Bronchial epithelial cell (primary cell): Measurements from ENCODE around the gene POLD1. TPM values are rescaled to one million over a fixed set of nuclear protein-coding genes. Genes with fewer than 3 reads are reported as not detected.

Experiments used
- DNase-seq: peaks from one replicate; pipeline ENCODE4 v3.0.0-alpha.2; 2010; ENCODE audit warnings: low read depth
- FAIRE-seq: peaks from 2 replicates; lab custom pipeline; 2011; peaks lifted over from hg19 to GRCh38; lab: Jason Lieb, UNC
- H3K27me3 ChIP-seq: 2 replicates; pipeline ENCODE4 v1.5.1; 2011; ENCODE audit warnings: low read length; ENCODE audit not compliant: control insufficient read depth, insufficient read depth
- H3K36me3 ChIP-seq: 2 replicates; pipeline ENCODE4 v1.5.1; 2011; ENCODE audit warnings: low read length; ENCODE audit not compliant: control insufficient read depth, insufficient read depth
- H3K4me3 ChIP-seq: 2 replicates; pipeline ENCODE4 v1.5.1; 2011; ENCODE audit warnings: mild to moderate bottlenecking, low read depth, low read length, control low read depth
- total RNA-seq: library from RNA; depleted of rRNA; stranded (reverse); fragments of >200 nt; gene quantifications from 2 replicates; pipeline ENCODE4 v1.2.1, GENCODE V29; 2014
- TF ChIP-seq, protein P1 (sequence below): IDR thresholded peaks from 2 replicates; pipeline ENCODE4 v1.5.1; 2011; ENCODE audit warnings: mild to moderate bottlenecking, moderate library complexity, low read length, control low read depth, inconsistent platforms; ENCODE audit not compliant: insufficient read depth, severe bottlenecking

Gene POLD1
- total RNA-seq, 1 donor from 2014 or later = 28.4 TPM

DNA sequence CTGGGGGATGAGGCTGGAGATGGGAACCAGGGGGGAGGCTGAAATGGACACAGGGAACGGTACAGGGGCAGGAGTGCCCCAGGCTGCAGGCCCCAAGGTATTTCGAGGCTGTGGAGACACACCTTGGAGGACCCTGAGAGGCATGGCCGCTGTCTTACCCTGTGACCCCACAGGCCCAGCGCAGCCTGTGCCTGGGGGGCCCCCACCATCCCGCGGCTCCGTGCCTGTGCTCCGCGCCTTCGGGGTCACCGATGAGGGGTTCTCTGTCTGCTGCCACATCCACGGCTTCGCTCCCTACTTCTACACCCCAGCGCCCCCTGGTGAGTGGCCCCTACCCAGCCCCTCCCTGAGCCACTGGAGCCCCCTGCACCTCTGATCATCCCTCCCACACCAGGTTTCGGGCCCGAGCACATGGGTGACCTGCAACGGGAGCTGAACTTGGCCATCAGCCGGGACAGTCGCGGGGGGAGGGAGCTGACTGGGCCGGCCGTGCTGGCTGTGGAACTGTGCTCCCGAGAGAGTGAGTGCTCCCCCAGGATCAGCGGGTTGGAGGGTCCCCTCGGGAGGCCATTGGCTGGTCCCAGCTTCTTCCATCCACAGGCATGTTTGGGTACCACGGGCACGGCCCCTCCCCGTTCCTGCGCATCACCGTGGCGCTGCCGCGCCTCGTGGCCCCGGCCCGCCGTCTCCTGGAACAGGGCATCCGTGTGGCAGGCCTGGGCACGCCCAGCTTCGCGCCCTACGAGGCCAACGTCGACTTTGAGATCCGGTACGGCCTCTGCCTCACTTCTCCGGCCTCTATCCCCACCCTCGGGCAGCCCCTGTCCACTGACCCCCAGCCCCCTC lies 17.7 kb downstream of the POLD1 start:
- DNase-seq (no peak), FAIRE-seq (no peak)
- no peak overlapping the region for H3K4me3 ChIP-seq
- TF ChIP-seq, protein P1, sequence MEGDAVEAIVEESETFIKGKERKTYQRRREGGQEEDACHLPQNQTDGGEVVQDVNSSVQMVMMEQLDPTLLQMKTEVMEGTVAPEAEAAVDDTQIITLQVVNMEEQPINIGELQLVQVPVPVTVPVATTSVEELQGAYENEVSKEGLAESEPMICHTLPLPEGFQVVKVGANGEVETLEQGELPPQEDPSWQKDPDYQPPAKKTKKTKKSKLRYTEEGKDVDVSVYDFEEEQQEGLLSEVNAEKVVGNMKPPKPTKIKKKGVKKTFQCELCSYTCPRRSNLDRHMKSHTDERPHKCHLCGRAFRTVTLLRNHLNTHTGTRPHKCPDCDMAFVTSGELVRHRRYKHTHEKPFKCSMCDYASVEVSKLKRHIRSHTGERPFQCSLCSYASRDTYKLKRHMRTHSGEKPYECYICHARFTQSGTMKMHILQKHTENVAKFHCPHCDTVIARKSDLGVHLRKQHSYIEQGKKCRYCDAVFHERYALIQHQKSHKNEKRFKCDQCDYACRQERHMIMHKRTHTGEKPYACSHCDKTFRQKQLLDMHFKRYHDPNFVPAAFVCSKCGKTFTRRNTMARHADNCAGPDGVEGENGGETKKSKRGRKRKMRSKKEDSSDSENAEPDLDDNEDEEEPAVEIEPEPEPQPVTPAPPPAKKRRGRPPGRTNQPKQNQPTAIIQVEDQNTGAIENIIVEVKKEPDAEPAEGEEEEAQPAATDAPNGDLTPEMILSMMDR = no peak
- H3K36me3 ChIP-seq = peaks cover 5% of the 10 kb centered on the region
- no peaks in the 10 kb centered on the region for H3K27me3 ChIP-seq

DNA sequence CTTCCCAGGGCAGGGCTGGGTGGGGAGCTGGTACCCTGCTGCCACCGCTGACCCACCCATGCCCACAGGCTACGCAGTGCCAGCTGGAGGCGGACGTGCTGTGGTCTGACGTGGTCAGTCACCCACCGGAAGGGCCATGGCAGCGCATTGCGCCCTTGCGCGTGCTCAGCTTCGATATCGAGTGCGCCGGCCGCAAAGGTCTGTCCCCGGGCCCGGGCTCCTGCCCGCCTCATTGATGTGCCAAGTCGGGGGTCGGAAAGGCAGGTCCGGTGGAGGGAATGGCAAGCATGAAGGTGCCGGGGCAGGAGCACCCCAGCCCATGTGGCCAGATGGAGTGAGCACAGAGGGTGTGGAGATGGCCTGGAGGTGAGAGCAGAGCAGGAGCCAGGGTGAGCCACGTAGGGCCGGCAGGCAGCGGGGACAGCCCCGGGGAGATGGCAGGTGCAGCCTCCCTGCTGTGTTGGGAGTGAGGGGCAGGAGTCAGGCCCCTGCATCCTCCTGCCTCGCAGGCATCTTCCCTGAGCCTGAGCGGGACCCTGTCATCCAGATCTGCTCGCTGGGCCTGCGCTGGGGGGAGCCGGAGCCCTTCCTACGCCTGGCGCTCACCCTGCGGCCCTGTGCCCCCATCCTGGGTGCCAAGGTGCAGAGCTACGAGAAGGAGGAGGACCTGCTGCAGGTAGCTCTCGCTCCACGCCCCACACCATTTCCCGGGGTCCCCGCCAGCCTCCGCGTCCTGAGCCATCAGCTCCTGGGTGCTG lies 18.6 kb downstream of the POLD1 start:
- Histone ChIP-seq H3K4me3 (no peak overlapping the region), H3K27me3 (no peaks in the 10 kb centered on the region), H3K36me3 (peaks cover 7% of the 10 kb centered on the region)
- FAIRE-seq = no peak
- no peak for DNase-seq
- TF ChIP-seq, protein P1 = no peak

DNA sequence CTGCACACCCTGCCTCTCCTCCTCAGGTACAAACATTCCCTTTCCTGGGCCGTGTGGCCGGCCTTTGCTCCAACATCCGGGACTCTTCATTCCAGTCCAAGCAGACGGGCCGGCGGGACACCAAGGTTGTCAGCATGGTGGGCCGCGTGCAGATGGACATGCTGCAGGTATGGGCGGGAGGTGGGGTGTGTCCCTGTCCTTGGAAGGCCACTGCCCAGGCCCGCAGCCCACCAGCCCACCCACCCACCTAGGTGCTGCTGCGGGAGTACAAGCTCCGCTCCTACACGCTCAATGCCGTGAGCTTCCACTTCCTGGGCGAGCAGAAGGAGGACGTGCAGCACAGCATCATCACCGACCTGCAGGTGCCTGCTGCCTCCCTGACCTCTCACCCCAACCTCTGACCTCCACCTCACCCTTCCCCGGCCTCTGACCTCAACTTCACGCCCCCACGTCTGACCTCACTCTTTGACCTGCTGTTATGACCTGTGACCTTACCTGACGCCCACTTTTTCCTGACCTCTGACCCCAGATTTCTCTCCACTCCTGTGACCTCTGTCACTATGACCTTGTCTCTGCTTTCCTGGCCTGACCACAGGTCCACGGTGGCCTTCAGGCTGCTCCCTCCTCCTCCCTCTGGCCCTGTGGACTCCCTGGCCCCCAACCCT lies 22.1 kb downstream of the POLD1 start:
- H3K4me3 ChIP-seq = no peak overlapping the region
- TF ChIP-seq, protein P1 = no peak
- H3K27me3 ChIP-seq = no peaks in the 10 kb centered on the region
- no peak for DNase-seq
- peaks cover 5% of the 10 kb centered on the region for H3K36me3 ChIP-seq
- no peak for FAIRE-seq

DNA sequence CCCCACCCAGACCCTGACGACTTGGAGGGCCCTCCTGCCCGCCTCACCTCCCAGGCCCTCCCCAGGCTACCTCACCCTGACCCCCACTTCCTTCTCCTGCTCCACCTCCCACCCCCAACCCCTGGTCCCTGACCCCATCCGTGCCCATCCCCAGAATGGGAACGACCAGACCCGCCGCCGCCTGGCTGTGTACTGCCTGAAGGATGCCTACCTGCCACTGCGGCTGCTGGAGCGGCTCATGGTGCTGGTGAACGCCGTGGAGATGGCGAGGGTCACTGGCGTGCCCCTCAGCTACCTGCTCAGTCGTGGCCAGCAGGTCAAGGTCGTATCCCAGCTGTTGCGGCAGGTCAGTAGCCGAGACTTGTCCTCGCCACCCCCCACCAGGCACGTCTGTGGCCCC lies 22.7 kb downstream of the POLD1 start:
- Histone ChIP-seq H3K36me3 (peaks cover 3% of the 10 kb centered on the region), H3K4me3 (no peak overlapping the region), H3K27me3 (no peaks in the 10 kb centered on the region)
- no peak for DNase-seq
- no peak for FAIRE-seq
- TF ChIP-seq, protein P1 = no peak

DNA sequence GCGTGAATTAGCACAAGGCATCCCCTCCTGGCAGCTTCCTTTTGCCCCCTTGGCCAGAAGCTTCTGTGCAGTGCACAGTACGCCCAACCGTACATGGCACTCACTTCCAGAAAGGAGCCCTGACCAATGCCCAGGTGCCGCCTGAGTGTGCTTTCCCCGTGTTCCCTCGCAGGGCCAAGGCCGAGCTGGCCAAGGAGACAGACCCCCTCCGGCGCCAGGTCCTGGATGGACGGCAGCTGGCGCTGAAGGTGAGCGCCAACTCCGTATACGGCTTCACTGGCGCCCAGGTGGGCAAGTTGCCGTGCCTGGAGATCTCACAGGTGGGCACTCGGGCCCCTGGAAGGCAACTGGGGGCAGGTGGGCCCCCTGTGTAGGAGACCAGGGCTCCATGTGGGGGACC lies 25.2 kb downstream of the POLD1 start:
- H3K36me3 ChIP-seq = peaks cover 3% of the 10 kb centered on the region
- FAIRE-seq = no peak
- DNase-seq = no peak
- TF ChIP-seq, protein P1 = no peak
- H3K4me3 ChIP-seq = no peak overlapping the region
- no peaks in the 10 kb centered on the region for H3K27me3 ChIP-seq
